Measurements from ENCODE around the gene KIF1B. TPM values are rescaled to one million over a fixed set of nuclear protein-coding genes. Genes with fewer than 3 reads are reported as not detected.

KIF1B gene
- total RNA-seq, 3 donors from 2014 or later: 35.6 to 62.2 (median 48.0) TPM

DNA sequence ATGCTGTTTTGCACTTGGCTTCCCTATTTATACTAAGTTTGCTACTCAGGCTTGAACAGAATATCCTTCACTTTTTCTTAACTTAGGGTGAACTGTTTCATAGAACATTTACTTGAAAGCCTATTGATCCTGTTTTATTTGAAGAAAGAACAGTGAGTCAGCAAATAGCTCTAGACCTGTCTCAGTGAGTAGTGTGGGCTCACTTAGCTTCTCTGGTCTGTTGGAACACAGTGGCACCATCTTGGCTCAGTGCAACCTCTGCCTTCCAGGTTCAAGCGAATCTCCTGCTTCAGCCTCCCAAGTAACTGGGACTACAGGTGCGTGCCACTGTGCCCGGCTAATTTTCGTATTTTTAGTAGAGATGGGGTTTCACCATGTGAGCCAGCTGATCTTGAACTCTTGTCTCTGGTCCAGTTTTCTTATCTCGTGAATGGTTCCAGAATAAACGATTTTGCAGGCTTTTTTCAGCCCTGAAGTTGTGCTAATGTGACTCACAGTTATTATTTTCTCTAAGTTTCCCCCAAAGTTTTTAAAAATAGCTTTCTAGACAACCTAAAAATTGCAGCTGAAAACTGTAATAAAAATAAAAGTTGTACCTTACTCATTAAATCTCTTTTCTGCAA is 76.8 kb downstream of the KIF1B start:
- DNase-seq (no peak), ATAC-seq (no peak)
- TF ChIP-seq, protein P1, sequence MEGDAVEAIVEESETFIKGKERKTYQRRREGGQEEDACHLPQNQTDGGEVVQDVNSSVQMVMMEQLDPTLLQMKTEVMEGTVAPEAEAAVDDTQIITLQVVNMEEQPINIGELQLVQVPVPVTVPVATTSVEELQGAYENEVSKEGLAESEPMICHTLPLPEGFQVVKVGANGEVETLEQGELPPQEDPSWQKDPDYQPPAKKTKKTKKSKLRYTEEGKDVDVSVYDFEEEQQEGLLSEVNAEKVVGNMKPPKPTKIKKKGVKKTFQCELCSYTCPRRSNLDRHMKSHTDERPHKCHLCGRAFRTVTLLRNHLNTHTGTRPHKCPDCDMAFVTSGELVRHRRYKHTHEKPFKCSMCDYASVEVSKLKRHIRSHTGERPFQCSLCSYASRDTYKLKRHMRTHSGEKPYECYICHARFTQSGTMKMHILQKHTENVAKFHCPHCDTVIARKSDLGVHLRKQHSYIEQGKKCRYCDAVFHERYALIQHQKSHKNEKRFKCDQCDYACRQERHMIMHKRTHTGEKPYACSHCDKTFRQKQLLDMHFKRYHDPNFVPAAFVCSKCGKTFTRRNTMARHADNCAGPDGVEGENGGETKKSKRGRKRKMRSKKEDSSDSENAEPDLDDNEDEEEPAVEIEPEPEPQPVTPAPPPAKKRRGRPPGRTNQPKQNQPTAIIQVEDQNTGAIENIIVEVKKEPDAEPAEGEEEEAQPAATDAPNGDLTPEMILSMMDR (IDR thresholded peaks at IDR 0.05): no peak
- intact Hi-C loops (cut with DNase I, micrococcal nuclease): no loop called here
- Histone ChIP-seq H3K9me3 (no peaks in the 10 kb centered on the region), H3K4me1 (ENCODE audit: low read depth) (no peaks in the 10 kb centered on the region), H3K36me3 (ENCODE audit: low read depth) (no peaks in the 10 kb centered on the region), H3K4me3 (no peak overlapping the region)

GRCh38 chr1:10288029-10288615 is 77.8 kb downstream of the KIF1B start:
- intact Hi-C loops (cut with DNase I, micrococcal nuclease): no loop called here
- Histone ChIP-seq H3K36me3 (ENCODE audit: low read depth) (no peaks in the 10 kb centered on the region), H3K4me3 (no peak overlapping the region), H3K4me1 (ENCODE audit: low read depth) (no peaks in the 10 kb centered on the region), H3K9me3 (no peaks in the 10 kb centered on the region)
- ATAC-seq (no peak), DNase-seq (no peak)
- TF ChIP-seq, protein P1 (IDR thresholded peaks at IDR 0.05): no peak

DNA sequence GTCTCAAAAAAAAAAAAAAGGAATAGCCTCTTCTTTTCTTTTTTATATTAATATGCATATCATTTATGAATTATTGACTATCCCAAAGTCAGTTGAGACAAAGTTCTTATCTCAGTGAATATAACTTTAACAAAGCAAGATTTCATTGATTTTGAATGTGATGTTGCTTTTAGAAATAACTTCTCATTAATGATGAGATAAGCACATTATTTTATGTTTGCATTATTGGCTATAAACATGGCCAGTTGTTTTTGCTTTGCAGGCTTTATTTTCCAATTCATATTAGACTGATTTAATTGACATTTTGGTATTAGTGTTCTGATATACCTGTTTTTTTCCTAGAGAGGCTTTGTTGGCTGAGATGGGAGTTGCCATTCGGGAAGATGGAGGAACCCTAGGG is 81.3 kb downstream of the KIF1B start:
- no peak for DNase-seq
- intact Hi-C loops (cut with DNase I, micrococcal nuclease): no loop called here
- TF ChIP-seq, protein P1 (IDR thresholded peaks at IDR 0.05): no peak
- Histone ChIP-seq H3K4me3 (no peak overlapping the region), H3K36me3 (ENCODE audit: low read depth) (no peaks in the 10 kb centered on the region), H3K4me1 (ENCODE audit: low read depth) (no peaks in the 10 kb centered on the region), H3K9me3 (no peaks in the 10 kb centered on the region)
- no peak for ATAC-seq

DNA sequence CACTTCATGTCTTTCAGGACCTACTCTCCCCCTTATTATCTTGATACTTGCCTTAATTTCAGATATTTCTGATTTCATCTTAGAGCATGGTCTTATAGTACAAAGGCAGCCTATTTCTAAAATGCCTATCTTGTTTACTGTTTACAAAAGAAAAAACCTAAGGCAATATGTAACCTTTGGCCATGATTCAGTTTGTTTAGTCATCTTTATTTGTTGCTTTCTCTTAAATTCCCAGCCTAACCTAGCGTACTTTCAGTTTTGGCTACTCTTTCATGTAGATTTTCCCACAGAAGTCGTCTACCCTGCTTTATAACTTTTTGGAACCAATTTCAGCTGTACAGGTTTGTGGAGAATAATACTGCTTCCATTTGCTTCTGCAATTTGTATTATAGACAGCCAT is 81.8 kb downstream of the KIF1B start:
- Histone ChIP-seq H3K9me3 (no peaks in the 10 kb centered on the region), H3K4me3 (no peak overlapping the region), H3K4me1 (ENCODE audit: low read depth) (no peaks in the 10 kb centered on the region), H3K36me3 (ENCODE audit: low read depth) (no peaks in the 10 kb centered on the region)
- DNase-seq: no peak
- ATAC-seq: no peak
- intact Hi-C loops (cut with DNase I, micrococcal nuclease): no loop called here
- TF ChIP-seq, protein P1 (IDR thresholded peaks at IDR 0.05): no peak

GRCh38 chr1:10295481-10296085 is 85.2 kb downstream of the KIF1B start:
- DNase-seq (no peak), ATAC-seq (no peak)
- intact Hi-C loops (cut with DNase I, micrococcal nuclease): no loop called here
- Histone ChIP-seq H3K9me3 (no peaks in the 10 kb centered on the region), H3K4me1 (ENCODE audit: low read depth) (no peaks in the 10 kb centered on the region), H3K36me3 (ENCODE audit: low read depth) (no peaks in the 10 kb centered on the region), H3K4me3 (no peak overlapping the region)
- TF ChIP-seq, protein P1 (IDR thresholded peaks at IDR 0.05): no peak

All from mucosa of descending colon (tissue), 3 donors.